CD4-positive, alpha-beta T cell (primary cell): Measurements from ENCODE around the gene ZNF106. TPM values are rescaled to one million over a fixed set of nuclear protein-coding genes. Genes with fewer than 3 reads are reported as not detected.

Experiments used
- ATAC-seq: fragments of 200-7000 bp; cut with Tn5 transposase; one replicate; pipeline ENCODE4 v1.10.0; 2022; ENCODE audit warnings: mild to moderate bottlenecking; ENCODE audit not compliant: poor library complexity
- CTCF ChIA-PET: fragments of 350-600 bp; sonication (Branson Sonifier 250); formaldehyde crosslinking; loops from one replicate; lab custom pipeline; 2021; ENCODE audit warnings: antibody characterized with exemption, inconsistent platforms; lab: Charles Lee
- POLR2A ChIA-PET: fragments of 350-600 bp; sonication (Branson Sonifier 250); formaldehyde crosslinking; loops from one replicate; lab custom pipeline; 2021; ENCODE audit warnings: antibody characterized with exemption, inconsistent platforms; lab: Charles Lee
- DNase-seq, 14 experiments: peaks; one replicate each; pipeline ENCODE4 v3.0.0-alpha.2; 2013 to 2020; ENCODE audit warnings: mixed read lengths in 2 of 14
- H3K27ac ChIP-seq, 2 donors: one replicate each; pipeline versions ENCODE4 v1.5.1 to v1.7.0; 2013; ENCODE audit warnings: low read length in 2 of 2, low read depth in 1 of 2, mild to moderate bottlenecking in 1 of 2
- H3K27me3 ChIP-seq, 2 experiments: 1 replicate in 1 of 2; 2 replicates in 1 of 2; pipeline versions ENCODE4 v1.6.1 to v1.7.0; 2013; ENCODE audit warnings: low read length in 2 of 2, control low read depth in 1 of 2, mild to moderate bottlenecking in 1 of 2, moderate library complexity in 1 of 2; ENCODE audit not compliant: insufficient read depth in 2 of 2, control insufficient read depth in 1 of 2
- H3K36me3 ChIP-seq: one replicate; pipeline ENCODE4 v1.6.1; 2013; ENCODE audit warnings: low read length, control low read depth; ENCODE audit not compliant: insufficient read depth
- H3K4me1 ChIP-seq: one replicate; pipeline ENCODE4 v1.6.1; 2013; ENCODE audit warnings: low read length, control low read depth; ENCODE audit not compliant: insufficient read depth
- H3K4me3 ChIP-seq: one replicate; pipeline ENCODE4 v1.5.1; 2013; ENCODE audit warnings: mild to moderate bottlenecking, low read length, moderate library complexity
- H3K9me3 ChIP-seq, 2 experiments: 1 replicate in 1 of 2; 2 replicates in 1 of 2; pipeline versions ENCODE4 v1.6.1 to v1.7.0; 2013; ENCODE audit warnings: low read length in 2 of 2, mild to moderate bottlenecking in 2 of 2, control low read depth in 1 of 2, moderate library complexity in 1 of 2; ENCODE audit not compliant: control insufficient read depth in 1 of 2, insufficient read depth in 1 of 2
- H3K27ac Mint-ChIP-seq: one replicate; pipeline ENCODE4 v1.8.0; 2020; ENCODE audit warnings: mixed read lengths
- H3K27me3 Mint-ChIP-seq: one replicate; pipeline ENCODE4 v1.8.0; 2021; ENCODE audit warnings: mixed read lengths
- H3K36me3 Mint-ChIP-seq: one replicate; pipeline ENCODE4 v1.8.0; 2021; ENCODE audit warnings: low read depth, mixed read lengths
- H3K4me1 Mint-ChIP-seq: one replicate; pipeline ENCODE4 v1.8.0; 2021; ENCODE audit warnings: low read depth, mixed read lengths
- H3K4me3 Mint-ChIP-seq: one replicate; pipeline ENCODE4 v1.8.0; 2020; ENCODE audit warnings: mild to moderate bottlenecking, mixed read lengths
- H3K9me3 Mint-ChIP-seq: one replicate; pipeline ENCODE4 v1.8.0; 2020; ENCODE audit warnings: mixed read lengths
- intact Hi-C, 2 experiments: fragments of 100-400 bp; cut with DNase I in 1 of 2; cut with micrococcal nuclease in 1 of 2; formaldehyde crosslinking; loops; one replicate each; pipeline versions ENCODE4 v1.15.1 to v1.9.0; 2023 to 2025; cut with DNase I, micrococcal nuclease
- total RNA-seq, 174 experiments: library from RNA in 2 of 174; stranded (reverse) in 2 of 174; gene quantifications; one replicate each; pipeline ENCODE4 v1.2.3 and lab custom pipeline; 2021 to 2026
- TF ChIP-seq, protein P1 (sequence below): fragments of 200-600 bp; IDR thresholded peaks from one replicate; pipeline ENCODE4 v1.8.0; 2022; ENCODE audit warnings: antibody characterized with exemption, mild to moderate bottlenecking

ZNF106 gene
- total RNA-seq, 2 experiments from 2014 or later: 30.9 to 31.4 TPM

DNA sequence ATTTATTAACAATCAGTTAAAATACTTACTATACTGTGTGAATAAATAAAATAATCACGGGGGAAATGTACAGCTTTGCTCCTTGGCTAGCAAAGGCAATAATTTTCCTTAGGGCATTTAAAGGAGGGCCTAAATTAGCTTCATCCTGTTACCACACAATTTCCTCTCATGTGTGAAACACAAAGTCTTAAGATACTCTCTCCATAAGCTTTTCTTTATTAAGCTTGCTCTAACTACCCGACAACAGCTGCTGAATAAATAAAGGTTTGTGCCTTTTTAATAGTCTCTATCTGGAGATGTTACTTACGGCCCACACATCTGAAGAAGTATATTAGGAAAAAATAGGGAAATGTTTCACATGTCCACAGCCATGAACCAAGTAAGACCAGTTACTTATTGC lies 29.7 kb downstream of the ZNF106 start:
- no peaks in the 10 kb centered on the region for H3K9me3 Mint-ChIP-seq
- Histone ChIP-seq H3K9me3 (no peaks in the 10 kb centered on the region), H3K36me3 (peaks cover 20% of the 10 kb centered on the region), H3K27me3 (no peaks in the 10 kb centered on the region), H3K4me3 (no peak overlapping the region), H3K27ac (no peak overlapping the region), H3K4me1 (no peaks in the 10 kb centered on the region)
- no peak overlapping the region for H3K4me3 Mint-ChIP-seq
- peaks cover 25% of the 10 kb centered on the region for H3K4me1 Mint-ChIP-seq
- TF ChIP-seq, protein P1, sequence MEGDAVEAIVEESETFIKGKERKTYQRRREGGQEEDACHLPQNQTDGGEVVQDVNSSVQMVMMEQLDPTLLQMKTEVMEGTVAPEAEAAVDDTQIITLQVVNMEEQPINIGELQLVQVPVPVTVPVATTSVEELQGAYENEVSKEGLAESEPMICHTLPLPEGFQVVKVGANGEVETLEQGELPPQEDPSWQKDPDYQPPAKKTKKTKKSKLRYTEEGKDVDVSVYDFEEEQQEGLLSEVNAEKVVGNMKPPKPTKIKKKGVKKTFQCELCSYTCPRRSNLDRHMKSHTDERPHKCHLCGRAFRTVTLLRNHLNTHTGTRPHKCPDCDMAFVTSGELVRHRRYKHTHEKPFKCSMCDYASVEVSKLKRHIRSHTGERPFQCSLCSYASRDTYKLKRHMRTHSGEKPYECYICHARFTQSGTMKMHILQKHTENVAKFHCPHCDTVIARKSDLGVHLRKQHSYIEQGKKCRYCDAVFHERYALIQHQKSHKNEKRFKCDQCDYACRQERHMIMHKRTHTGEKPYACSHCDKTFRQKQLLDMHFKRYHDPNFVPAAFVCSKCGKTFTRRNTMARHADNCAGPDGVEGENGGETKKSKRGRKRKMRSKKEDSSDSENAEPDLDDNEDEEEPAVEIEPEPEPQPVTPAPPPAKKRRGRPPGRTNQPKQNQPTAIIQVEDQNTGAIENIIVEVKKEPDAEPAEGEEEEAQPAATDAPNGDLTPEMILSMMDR: no peak
- POLR2A ChIA-PET: interaction anchor here (0.9 kb wide), 1 partner anchor 29 kb away, joined by 3 read pairs; the partner anchor contains the start of gene ZNF106
- intact Hi-C loops: no loop called here
- CTCF ChIA-PET: interaction anchor here (0.6 to 1.4 kb wide), 2 partner anchors 23 to 49 kb away, joined by 3 read pairs; no protein-coding TSS in a partner anchor
- no peaks in the 10 kb centered on the region for H3K27me3 Mint-ChIP-seq
- ATAC-seq: no peak
- no peak for DNase-seq
- no peak overlapping the region for H3K27ac Mint-ChIP-seq
- peaks cover 57% of the 10 kb centered on the region for H3K36me3 Mint-ChIP-seq

DNA sequence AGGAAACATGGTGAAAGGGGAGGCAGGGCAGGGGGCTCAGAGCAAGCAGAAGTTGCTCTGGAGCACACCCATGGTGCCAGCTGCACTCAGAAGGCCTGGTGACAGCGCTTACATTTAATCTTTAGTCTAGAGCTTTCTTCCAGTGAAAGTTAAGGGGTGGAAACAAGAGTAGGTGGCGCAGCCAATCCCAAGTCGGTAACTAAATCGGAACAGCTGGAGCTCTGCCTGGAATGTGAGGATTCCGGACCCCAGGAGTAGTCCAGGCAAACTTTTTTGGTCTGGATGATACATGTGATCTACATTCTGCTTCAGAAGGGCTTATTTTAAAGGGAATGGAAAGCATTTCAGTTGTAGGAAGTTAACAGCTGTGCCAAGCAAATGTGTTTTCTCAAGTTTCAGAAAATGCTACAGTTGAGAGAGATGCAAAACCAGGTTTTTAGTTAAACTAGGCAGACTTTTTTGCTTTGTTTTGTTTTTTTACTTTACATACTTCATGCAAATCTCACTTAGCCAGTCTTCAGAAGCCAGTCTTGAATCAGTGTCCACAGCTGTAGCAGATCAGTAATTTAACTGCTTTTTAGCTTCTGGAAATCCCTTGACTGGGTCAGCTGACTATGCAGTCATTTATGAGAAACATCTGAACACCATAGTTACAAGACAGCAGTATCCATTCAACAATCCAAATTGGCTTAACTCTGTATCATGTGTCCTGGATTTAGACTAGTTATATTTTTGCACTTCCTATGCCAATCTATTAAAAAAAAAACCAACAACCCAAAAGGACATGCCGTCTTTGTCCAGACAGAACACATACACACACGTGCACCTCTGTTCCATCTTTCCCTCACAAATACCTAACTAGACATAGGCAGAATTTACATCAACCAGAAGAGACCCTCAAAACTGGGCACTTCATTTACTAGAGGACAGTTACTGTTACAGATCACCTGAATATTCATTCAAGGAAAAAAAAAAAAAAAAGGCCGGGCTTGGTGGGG lies 33.2 kb downstream of the ZNF106 start:
- no peaks in the 10 kb centered on the region for H3K27me3 ChIP-seq
- H3K36me3 ChIP-seq: peaks cover 7% of the 10 kb centered on the region
- H3K27ac Mint-ChIP-seq: no peak overlapping the region
- no peak for ATAC-seq
- intact Hi-C loops: no loop called here
- no peaks in the 10 kb centered on the region for H3K9me3 Mint-ChIP-seq
- no peaks in the 10 kb centered on the region for H3K4me1 ChIP-seq
- TF ChIP-seq, protein P1: no peak
- no peak overlapping the region for H3K4me3 Mint-ChIP-seq
- H3K27me3 Mint-ChIP-seq: no peaks in the 10 kb centered on the region
- H3K4me1 Mint-ChIP-seq: peaks cover 25% of the 10 kb centered on the region
- ChIA-PET CTCF (no interaction called here), POLR2A (no interaction called here)
- H3K9me3 ChIP-seq: no peaks in the 10 kb centered on the region
- H3K27ac ChIP-seq: no peak overlapping the region
- H3K36me3 Mint-ChIP-seq: peaks cover 28% of the 10 kb centered on the region
- DNase-seq: no peak
- no peak overlapping the region for H3K4me3 ChIP-seq

DNA sequence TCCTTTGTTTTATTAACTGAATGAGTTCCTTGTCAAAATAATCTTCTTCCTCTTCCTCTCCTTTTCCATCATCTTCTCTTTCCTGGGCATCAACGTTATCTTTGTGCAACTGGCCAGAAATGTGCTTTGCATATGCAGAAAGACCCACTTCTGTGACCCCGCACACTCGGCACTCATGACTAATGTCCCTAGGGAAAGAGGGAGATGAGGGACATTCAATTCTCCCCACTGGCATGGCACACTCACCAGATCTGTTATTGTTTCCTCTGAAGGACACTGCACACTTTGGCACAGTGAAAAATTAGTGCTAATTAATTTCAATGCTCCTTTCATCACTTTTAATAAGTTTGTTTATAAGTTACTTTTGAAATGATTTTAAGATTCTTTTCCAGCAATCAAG lies 34.0 kb downstream of the ZNF106 start:
- Histone ChIP-seq H3K4me3 (no peak overlapping the region), H3K27ac (no peak overlapping the region), H3K36me3 (peaks cover 7% of the 10 kb centered on the region), H3K9me3 (no peaks in the 10 kb centered on the region), H3K4me1 (no peaks in the 10 kb centered on the region), H3K27me3 (no peaks in the 10 kb centered on the region)
- no peaks in the 10 kb centered on the region for H3K9me3 Mint-ChIP-seq
- H3K4me1 Mint-ChIP-seq: peaks cover 24% of the 10 kb centered on the region
- no peak overlapping the region for H3K27ac Mint-ChIP-seq
- intact Hi-C loops: no loop called here
- ChIA-PET POLR2A (no interaction called here), CTCF (no interaction called here)
- H3K4me3 Mint-ChIP-seq: no peak overlapping the region
- H3K36me3 Mint-ChIP-seq: peaks cover 27% of the 10 kb centered on the region
- TF ChIP-seq, protein P1: no peak
- DNase-seq (no peak), ATAC-seq (no peak)
- H3K27me3 Mint-ChIP-seq: no peaks in the 10 kb centered on the region
